Pancreas (tissue), 10 donors: ENCODE results near the gene AFF3. TPM values are rescaled to one million over a fixed set of nuclear protein-coding genes. Genes with fewer than 3 reads are reported as not detected.

Experiments
- ATAC-seq, 4 donors: fragments of 200-7000 bp; cut with Tn5 transposase; one replicate each; pipeline versions ENCODE4 v1.8.0 to v1.9.1; 2020; ENCODE audit warnings: mild to moderate bottlenecking in 4 of 4, moderate library complexity in 4 of 4
- DNase-seq, 6 donors: peaks; one replicate each; pipeline ENCODE4 v3.0.0-alpha.2; 2020
- FAIRE-seq: peaks from 2 replicates; lab custom pipeline; 2012; peaks lifted over from hg19 to GRCh38; lab: Jason Lieb, UNC
- H3K27ac ChIP-seq, 4 donors: fragments of 200-600 bp; sonication (generic); 1 replicate in 3 of 4; 2 replicates in 1 of 4; pipeline versions ENCODE4 v1.5.0 to v1.8.0; 2020
- H3K27me3 ChIP-seq, 4 donors: fragments of 200-600 bp; one replicate each; pipeline ENCODE4 v1.8.0; 2021
- H3K36me3 ChIP-seq, 3 donors: fragments of 200-600 bp; sonication (generic) in 1 of 3; one replicate each; pipeline versions ENCODE4 v1.5.0 to v1.8.0; 2020 to 2021
- H3K4me1 ChIP-seq, 3 donors: fragments of 200-600 bp; one replicate each; pipeline ENCODE4 v1.8.0; 2021
- H3K4me3 ChIP-seq, 4 donors: fragments of 200-600 bp; sonication (generic) in 2 of 4; one replicate each; pipeline versions ENCODE4 v1.5.0 to v1.8.0; 2020 to 2021
- H3K9me3 ChIP-seq, 4 donors: fragments of 200-600 bp; one replicate each; pipeline ENCODE4 v1.8.0; 2021
- CTCF ChIP-seq, 4 donors: fragments of 200-600 bp; sonication (generic) in 3 of 4; IDR thresholded peaks; one replicate each; pipeline versions ENCODE4 v1.5.0 to v1.8.0; 2021; ENCODE audit warnings: antibody characterized with exemption in 4 of 4
- WGBS, 2 donors: extraction: QIAGEN DNeasy Blood & Tissue Kit; methylation state at CpG; one replicate each; pipeline ENCODE4 v1.1.7; 2013; 5-methylcytosine and 5-hydroxymethylcytosine counted together
- intact Hi-C, 3 donors: fragments of 100-400 bp; cut with DNase I; formaldehyde crosslinking; loops; one replicate each; pipeline versions ENCODE4 v1.11.1 to v1.14.2; 2022
- polyA plus RNA-seq, 2 donors: library from polyadenylated mRNA; stranded (reverse); fragments of 200-250 nt; gene quantifications; one replicate each; pipeline ENCODE4 v1.2.3, GENCODE V29; 2013
- total RNA-seq, 6 donors: library from RNA; stranded (reverse); fragmentation: NEBNext Ultra II Directional in 4 of 6; extraction: Animal tissue kit (Norgen Biotek cat#: 25700) in 4 of 6; gene quantifications; one replicate each; pipeline versions ENCODE4 v1.2.1 to v1.2.4, GENCODE V29; 2021 to 2023
- donor health status: healthy with polysubstance abuse.
- donor health status: DM: no; HTN: no; CAD: no; lungs with moderate emphysema.
- donor health status: DM: no; HTN: no; CAD: no.
- donor health status: control.
- donor health status: control.
- donor health status: Bipolar disorder and iron deficiency.
- donor health status: DM: yes; HTN: yes; CAD: no.
- donor health status: DM: no; HTN: no; CAD: no.
- donor health status: DM: no; HTN: no; CAD: no.
- donor health status: DM: yes; HTN: yes; CAD: no.

The AFF3 gene
- total and polyA plus RNA-seq, 8 donors, result 0.19 to 1.1 (median 0.54) TPM

GRCh38 chr2:100073110-100073509 lies 69.3 kb downstream of the AFF3 start:
- ATAC-seq (no peak), DNase-seq (no peak), FAIRE-seq (no peak)
- Histone ChIP-seq H3K9me3 (no peaks in the 10 kb centered on the region), H3K36me3 (no peaks in the 10 kb centered on the region), H3K27ac (no peak overlapping the region), H3K4me3 (no peak overlapping the region), H3K27me3 (no peaks in the 10 kb centered on the region), H3K4me1 (peaks cover 7 to 25% (median 20%) of the 10 kb centered on the region in 3 donors)
- TF ChIP-seq CTCF (IDR thresholded peaks at IDR 0.05), result no peak
- WGBS, 2 donors, result 85 to 87% methylated on average over 3 of the region's 3 CpGs
- intact Hi-C loops, result no loop called here

GRCh38 chr2:100072503-100072902 lies 69.9 kb downstream of the AFF3 start:
- no peak for TF ChIP-seq CTCF (IDR thresholded peaks at IDR 0.05)
- intact Hi-C loops, result no loop called here
- Histone ChIP-seq H3K36me3 (no peaks in the 10 kb centered on the region), H3K4me3 (no peak overlapping the region), H3K27me3 (no peaks in the 10 kb centered on the region), H3K4me1 (peaks cover 10 to 31% (median 26%) of the 10 kb centered on the region in 3 donors), H3K9me3 (no peaks in the 10 kb centered on the region), H3K27ac (no peak overlapping the region)
- 73 to 88% methylated on average over 3 of the region's 3 CpGs for WGBS, 2 donors
- DNase-seq (no peak), FAIRE-seq (no peak), ATAC-seq (no peak)

- FAIRE-seq (no peak), DNase-seq (no peak), ATAC-seq (no peak)
- H3K27me3 ChIP-seq, result no peaks in the 10 kb centered on the region
- H3K9me3 ChIP-seq, result no peaks in the 10 kb centered on the region
- 88 to 89% methylated on average over 13 of the region's 13 CpGs for WGBS, 2 donors
- H3K4me1 ChIP-seq, result peaks cover 20 to 39% (median 34%) of the 10 kb centered on the region in 3 donors
- no peak for TF ChIP-seq CTCF (IDR thresholded peaks at IDR 0.05)
- H3K4me3 ChIP-seq, result no peak overlapping the region
- no peaks in the 10 kb centered on the region for H3K36me3 ChIP-seq
- intact Hi-C loops, result no loop called here
- H3K27ac ChIP-seq, result no peak overlapping the region
Measured at GRCh38 chr2:100071335-100072043, 70.9 kb downstream of the AFF3 start.

DNA sequence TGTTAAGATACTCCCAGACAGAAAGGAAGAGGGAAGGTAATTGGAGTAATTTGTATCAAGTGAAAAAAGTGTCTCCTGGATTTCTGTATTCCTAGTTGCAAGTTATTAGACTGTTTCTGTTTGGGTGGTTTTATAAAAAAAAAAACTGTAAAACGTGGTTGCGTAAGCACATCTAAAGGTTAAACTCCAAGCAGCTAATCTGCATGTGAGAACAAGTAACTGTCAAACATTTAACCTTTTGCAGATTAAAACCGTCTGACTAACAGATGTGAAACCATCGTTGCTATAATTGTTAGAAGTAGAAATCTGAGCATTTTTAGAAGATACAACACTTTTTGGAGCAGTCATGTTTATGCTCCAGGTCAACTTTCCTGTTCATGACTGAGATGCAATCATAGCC lies 72.3 kb downstream of the AFF3 start:
- H3K4me1 ChIP-seq, result peaks cover 24 to 48% (median 41%) of the 10 kb centered on the region in 3 donors
- peak in 1 of 4 donors; percentile 33 for ATAC-seq
- 14 to 16% methylated on average over 4 of the region's 4 CpGs for WGBS, 2 donors

More for the DNA sequence above, 72.3 kb downstream of the AFF3 start:
- FAIRE-seq (no peak), DNase-seq (no peak)
- H3K9me3 ChIP-seq, result no peaks in the 10 kb centered on the region
- intact Hi-C loops, result no loop called here
- no peaks in the 10 kb centered on the region for H3K36me3 ChIP-seq
- H3K4me3 ChIP-seq, result no peak overlapping the region
- no peak for TF ChIP-seq CTCF (IDR thresholded peaks at IDR 0.05)
- H3K27ac ChIP-seq, result no peak overlapping the region
- no peaks in the 10 kb centered on the region for H3K27me3 ChIP-seq
